SK-N-MC (cell line): ENCODE measurements around the gene MYOCD.

ENCODE experiments used
- DNase-seq: peaks from one replicate; pipeline ENCODE4 v3.0.0-alpha.2; 2011; ENCODE audit warnings: low read depth, low spot score
- H3K27ac ChIP-seq: fragments of 200-600 bp; sonication (generic); 2 replicates; pipeline ENCODE4 v1.5.1; 2016; ENCODE audit warnings: mixed run types
- H3K36me3 ChIP-seq: fragments of 200-600 bp; sonication (generic); 2 replicates; pipeline ENCODE4 v1.6.1; 2017; ENCODE audit warnings: antibody characterized with exemption, low read length, mixed read lengths; ENCODE audit not compliant: insufficient read depth
- H3K4me3 ChIP-seq: fragments of 200-600 bp; sonication (generic); 2 replicates; pipeline ENCODE4 v1.5.1; 2016
- H3K9ac ChIP-seq: fragments of 200-600 bp; sonication (generic); 2 replicates; pipeline ENCODE4 v1.8.0; 2017; ENCODE audit warnings: mixed run types, mixed read lengths; ENCODE audit not compliant: insufficient read length
- H3K9me3 ChIP-seq: fragments of 200-600 bp; sonication (generic); 2 replicates; pipeline ENCODE4 v1.6.1; 2017; ENCODE audit warnings: low read depth, mild to moderate bottlenecking, antibody characterized with exemption, low read length, moderate library complexity, mixed read lengths
- EZH2 ChIP-seq: fragments of 200-600 bp; sonication (generic); IDR thresholded peaks from one replicate; pipeline ENCODE4 v1.6.1; 2017; ENCODE audit warnings: antibody characterized with exemption
- FOXP2 ChIP-seq: optimal IDR thresholded peaks from 2 replicates; pipeline ENCODE3; 2011; ENCODE audit warnings: mild to moderate bottlenecking, moderate library complexity; ENCODE audit not compliant: insufficient read depth; ENCODE audit errors: extremely low read length, control extremely low read depth
- POLR2AphosphoS5 ChIP-seq: IDR thresholded peaks from 2 replicates; pipeline ENCODE4 v1.6.1; 2012; ENCODE audit warnings: mild to moderate bottlenecking, low read depth, low read length, borderline replicate concordance

The MYOCD gene

GRCh38 chr17:12655936-12656335 is 9.8 kb upstream of the MYOCD start:
- H3K27ac ChIP-seq, result no peak overlapping the region

DNA sequence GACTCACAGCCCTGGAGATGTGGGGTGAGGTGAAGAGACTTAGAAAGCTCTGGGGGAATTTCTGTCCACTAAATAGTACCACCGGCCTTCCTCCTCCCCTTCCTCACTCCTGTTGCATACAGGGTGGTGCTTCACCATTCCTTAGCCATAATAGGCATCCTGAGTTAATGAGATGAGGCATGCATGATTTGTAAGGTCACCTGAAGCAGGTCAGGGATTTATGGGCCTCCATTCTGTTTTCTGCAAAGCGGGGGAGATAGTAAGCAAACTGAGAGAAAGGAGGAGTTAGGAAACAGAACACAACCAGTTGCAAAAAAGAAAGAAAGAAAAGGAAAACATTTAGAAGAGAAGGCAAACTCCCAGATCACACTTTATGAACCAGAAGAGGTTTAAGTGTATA is 9.3 kb upstream of the MYOCD start:
- H3K27ac ChIP-seq, result no peak overlapping the region
- no peak overlapping the region for H3K4me3 ChIP-seq
- DNase-seq, result no peak
- H3K9ac ChIP-seq, result no peak overlapping the region
- H3K9me3 ChIP-seq, result no peaks in the 10 kb centered on the region
- no peak for TF ChIP-seq EZH2
- no peak for TF ChIP-seq POLR2AphosphoS5
- TF ChIP-seq FOXP2, result no peak
- H3K36me3 ChIP-seq, result no peaks in the 10 kb centered on the region

More at GRCh38 chr17:12655936-12656335, 9.8 kb upstream of the MYOCD start:
- H3K36me3 ChIP-seq, result no peaks in the 10 kb centered on the region
- no peak overlapping the region for H3K9ac ChIP-seq
- TF ChIP-seq EZH2 (no peak), POLR2AphosphoS5 (no peak), FOXP2 (no peak)
- H3K4me3 ChIP-seq, result no peak overlapping the region
- H3K9me3 ChIP-seq, result no peaks in the 10 kb centered on the region
- no peak for DNase-seq

DNA sequence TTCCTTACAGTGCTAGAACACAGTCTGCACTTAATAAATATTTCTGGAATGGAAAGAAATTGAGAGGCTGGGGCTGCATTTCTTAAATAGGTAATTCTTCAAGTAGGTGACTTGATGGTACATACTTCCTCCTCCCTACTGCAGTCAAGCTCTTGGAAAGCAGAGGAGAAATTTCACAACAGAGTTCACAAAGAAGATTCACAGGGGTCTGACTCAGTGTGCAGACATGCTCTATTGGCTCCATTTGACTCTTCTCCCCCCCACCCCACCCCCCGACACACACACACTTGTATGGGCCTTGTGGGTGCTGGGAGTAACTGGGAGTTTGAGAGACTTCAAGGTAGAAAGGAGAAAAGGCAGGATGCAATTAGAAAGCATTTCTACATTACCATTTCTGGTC is 6.2 kb upstream of the MYOCD start:
- H3K9ac ChIP-seq, result no peak overlapping the region
- TF ChIP-seq EZH2 (no peak), FOXP2 (no peak), POLR2AphosphoS5 (no peak)
- H3K27ac ChIP-seq, result no peak overlapping the region
- H3K36me3 ChIP-seq, result no peaks in the 10 kb centered on the region
- no peak for DNase-seq
- no peak overlapping the region for H3K4me3 ChIP-seq
- no peaks in the 10 kb centered on the region for H3K9me3 ChIP-seq

- Histone ChIP-seq H3K27ac (no peak overlapping the region), H3K9me3 (no peaks in the 10 kb centered on the region), H3K9ac (no peak overlapping the region), H3K4me3 (no peak overlapping the region), H3K36me3 (no peaks in the 10 kb centered on the region)
- no peak for DNase-seq
- TF ChIP-seq EZH2, result no peak
- TF ChIP-seq POLR2AphosphoS5, result no peak
- no peak for TF ChIP-seq FOXP2
These were observed 1.4 kb upstream of the MYOCD start for GRCh38 chr17:12664252-12664651.

- Histone ChIP-seq H3K4me3 (no peak overlapping the region), H3K9ac (no peak overlapping the region), H3K27ac (no peak overlapping the region), H3K36me3 (no peaks in the 10 kb centered on the region), H3K9me3 (no peaks in the 10 kb centered on the region)
- no peak for TF ChIP-seq FOXP2
- no peak for TF ChIP-seq POLR2AphosphoS5
- no peak for TF ChIP-seq EZH2
- no peak for DNase-seq
These were observed 812 bp upstream of the MYOCD start for GRCh38 chr17:12664894-12665262.

DNA sequence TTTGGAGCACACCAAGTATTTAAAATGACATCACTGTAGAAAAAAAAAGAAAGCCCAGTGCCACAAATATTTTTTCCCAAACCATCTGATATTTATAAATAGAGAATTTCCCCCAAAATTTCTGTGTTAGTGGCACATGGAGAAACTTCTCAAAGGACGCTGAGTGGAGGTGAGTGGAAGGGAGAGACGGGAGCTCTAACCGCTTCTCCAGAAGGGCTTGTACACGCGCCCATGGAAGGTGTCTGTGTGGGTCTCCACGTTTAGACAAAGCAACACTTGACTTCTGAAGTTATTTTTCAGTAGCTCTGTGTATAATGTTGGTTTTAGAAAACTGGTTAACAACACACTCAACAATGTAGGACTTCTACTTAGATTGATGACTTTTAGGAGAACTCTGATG is 1.0 kb downstream of the MYOCD start:
- Histone ChIP-seq H3K9me3 (no peaks in the 10 kb centered on the region), H3K36me3 (no peaks in the 10 kb centered on the region), H3K9ac (no peak overlapping the region), H3K27ac (no peak overlapping the region), H3K4me3 (no peak overlapping the region)
- no peak for DNase-seq
- TF ChIP-seq EZH2 (no peak), POLR2AphosphoS5 (no peak), FOXP2 (no peak)

GRCh38 chr17:12667299-12667958 is 1.7 kb downstream of the MYOCD start:
- Histone ChIP-seq H3K9ac (no peak overlapping the region), H3K4me3 (no peak overlapping the region), H3K36me3 (no peaks in the 10 kb centered on the region), H3K27ac (no peak overlapping the region), H3K9me3 (no peaks in the 10 kb centered on the region)
- DNase-seq, result no peak
- TF ChIP-seq POLR2AphosphoS5, result no peak
- TF ChIP-seq FOXP2, result no peak
- TF ChIP-seq EZH2, result no peak

GRCh38 chr17:12671906-12672305 is 6.2 kb downstream of the MYOCD start:
- Histone ChIP-seq H3K4me3 (no peak overlapping the region), H3K9me3 (no peaks in the 10 kb centered on the region), H3K9ac (no peak overlapping the region), H3K36me3 (no peaks in the 10 kb centered on the region), H3K27ac (no peak overlapping the region)
- TF ChIP-seq EZH2, result no peak
- TF ChIP-seq POLR2AphosphoS5, result no peak
- no peak for TF ChIP-seq FOXP2
- no peak for DNase-seq

DNA sequence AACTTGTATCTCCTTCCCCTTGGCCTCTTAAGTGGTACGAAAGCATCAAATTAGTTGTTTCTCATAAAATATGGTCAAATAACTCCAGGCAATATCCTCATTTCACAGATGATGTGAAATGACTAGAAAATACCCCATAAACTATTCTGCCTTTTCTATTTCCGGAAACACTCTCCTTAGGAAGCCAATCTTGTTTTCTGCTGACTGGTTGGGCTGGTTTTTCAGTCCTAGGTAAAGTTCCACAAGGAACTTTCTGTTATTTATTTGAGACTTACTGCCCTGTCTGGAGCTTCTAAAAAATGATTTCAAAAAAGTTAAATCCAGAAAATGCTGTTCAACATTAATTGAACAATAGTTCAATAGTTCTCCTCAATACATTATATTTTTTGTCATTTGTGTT is 7.3 kb downstream of the MYOCD start:
- no peak overlapping the region for H3K4me3 ChIP-seq
- H3K9ac ChIP-seq, result no peak overlapping the region
- TF ChIP-seq EZH2 (no peak), FOXP2 (no peak), POLR2AphosphoS5 (no peak)
- H3K36me3 ChIP-seq, result no peaks in the 10 kb centered on the region
- no peak for DNase-seq
- no peak overlapping the region for H3K27ac ChIP-seq
- H3K9me3 ChIP-seq, result no peaks in the 10 kb centered on the region
